MCF 10A (cell line): ENCODE results near the gene MSI2. TPM values are rescaled to one million over a fixed set of nuclear protein-coding genes. Genes with fewer than 3 reads are reported as not detected.

Source experiments
- BruUV-seq: library from RNA; stranded (reverse); fragments of 400-500 nt; replicated peaks from 2 replicates; lab custom pipeline; 2021; lab: Mats Ljungman, UMichigan
- CTCF ChIA-PET: fragments of 300-600 bp; sonication (Branson Sonifier 250); formaldehyde crosslinking; extraction: SDS; loops from one replicate; lab custom pipeline; 2021; ENCODE audit warnings: antibody characterized with exemption, inconsistent platforms; lab: Yijun Ruan, JAX
- POLR2A ChIA-PET: fragments of 300-600, 350-650 bp; sonication (Branson Sonifier 250); formaldehyde crosslinking; extraction: SDS; loops from one replicate; lab custom pipeline; 2020; ENCODE audit warnings: antibody characterized with exemption, inconsistent platforms; lab: Yijun Ruan, JAX
- DNase-seq: peaks from one replicate; pipeline ENCODE4 v3.0.0-alpha.2; 2018; ENCODE audit not compliant: unreplicated experiment
- H3K27ac Mint-ChIP-seq: one replicate; pipeline ENCODE4 v1.8.0; 2022; ENCODE audit warnings: mild to moderate bottlenecking, low read depth, mixed read lengths; ENCODE audit not compliant: unreplicated experiment
- H3K27me3 Mint-ChIP-seq: one replicate; pipeline ENCODE4 v1.8.0; 2022; ENCODE audit warnings: mixed read lengths; ENCODE audit not compliant: insufficient read depth, unreplicated experiment
- H3K36me3 Mint-ChIP-seq: one replicate; pipeline ENCODE4 v1.8.0; 2022; ENCODE audit warnings: mild to moderate bottlenecking, moderate library complexity, mixed read lengths; ENCODE audit not compliant: insufficient read depth, unreplicated experiment
- H3K4me1 Mint-ChIP-seq: one replicate; pipeline ENCODE4 v1.8.0; 2022; ENCODE audit warnings: mixed read lengths; ENCODE audit not compliant: insufficient read depth, unreplicated experiment
- H3K4me3 Mint-ChIP-seq: one replicate; pipeline ENCODE4 v1.8.0; 2022; ENCODE audit warnings: mild to moderate bottlenecking, moderate library complexity, mixed read lengths; ENCODE audit not compliant: unreplicated experiment
- H3K9me3 Mint-ChIP-seq: one replicate; pipeline ENCODE4 v1.8.0; 2022; ENCODE audit warnings: mixed read lengths; ENCODE audit not compliant: unreplicated experiment
- intact Hi-C: fragments of 100-400 bp; cut with micrococcal nuclease; formaldehyde crosslinking; loops from 2 replicates; pipeline ENCODE4 v1.14.1; 2022
- total RNA-seq: library from RNA; stranded (reverse); gene quantifications from 2 replicates; pipeline ENCODE4 v1.2.3, GENCODE V29; 2022
- TF ChIP-seq, protein P1 (sequence below): fragments of 200-600 bp; IDR thresholded peaks from one replicate; pipeline ENCODE4 v1.8.0; 2022; ENCODE audit warnings: antibody characterized with exemption, mild to moderate bottlenecking; ENCODE audit not compliant: unreplicated experiment

The MSI2 gene
- total RNA-seq, 1 experiment from 2014 or later = 60.6 TPM

DNA sequence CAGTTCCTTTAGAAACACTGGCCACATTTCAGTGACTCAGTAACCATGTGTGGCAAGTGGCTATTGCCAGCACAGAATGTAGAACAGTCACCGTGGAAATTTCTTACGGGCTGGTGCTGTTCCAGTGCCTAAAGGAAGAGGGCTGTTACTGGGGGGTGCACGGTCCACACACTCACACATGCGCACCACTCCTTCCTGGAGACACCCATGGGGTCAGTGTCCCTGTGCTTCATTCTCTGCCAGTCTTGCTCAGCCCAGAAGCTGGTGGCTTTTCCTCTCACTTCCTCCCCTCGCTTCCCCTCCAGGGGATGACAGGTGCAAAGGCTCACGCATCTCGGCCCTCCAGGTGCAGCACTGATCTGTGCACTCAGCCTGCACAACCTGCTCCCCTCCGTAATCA, 373.1 kb downstream of the MSI2 start:
- ChIA-PET POLR2A (no interaction called here), CTCF (interaction anchor here (0.8 kb wide), 1 partner anchor 32 kb away, joined by 4 read pairs; no protein-coding TSS in a partner anchor)
- Mint-ChIP-seq H3K36me3 (peaks cover 45% of the 10 kb centered on the region), H3K4me3 (no peak overlapping the region), H3K9me3 (no peaks in the 10 kb centered on the region), H3K4me1 (no peaks in the 10 kb centered on the region), H3K27ac (no peak overlapping the region), H3K27me3 (no peaks in the 10 kb centered on the region)
- intact Hi-C loops = no loop called here
- no TSS peak for BruUV-seq
- no peak for DNase-seq
- TF ChIP-seq, protein P1, sequence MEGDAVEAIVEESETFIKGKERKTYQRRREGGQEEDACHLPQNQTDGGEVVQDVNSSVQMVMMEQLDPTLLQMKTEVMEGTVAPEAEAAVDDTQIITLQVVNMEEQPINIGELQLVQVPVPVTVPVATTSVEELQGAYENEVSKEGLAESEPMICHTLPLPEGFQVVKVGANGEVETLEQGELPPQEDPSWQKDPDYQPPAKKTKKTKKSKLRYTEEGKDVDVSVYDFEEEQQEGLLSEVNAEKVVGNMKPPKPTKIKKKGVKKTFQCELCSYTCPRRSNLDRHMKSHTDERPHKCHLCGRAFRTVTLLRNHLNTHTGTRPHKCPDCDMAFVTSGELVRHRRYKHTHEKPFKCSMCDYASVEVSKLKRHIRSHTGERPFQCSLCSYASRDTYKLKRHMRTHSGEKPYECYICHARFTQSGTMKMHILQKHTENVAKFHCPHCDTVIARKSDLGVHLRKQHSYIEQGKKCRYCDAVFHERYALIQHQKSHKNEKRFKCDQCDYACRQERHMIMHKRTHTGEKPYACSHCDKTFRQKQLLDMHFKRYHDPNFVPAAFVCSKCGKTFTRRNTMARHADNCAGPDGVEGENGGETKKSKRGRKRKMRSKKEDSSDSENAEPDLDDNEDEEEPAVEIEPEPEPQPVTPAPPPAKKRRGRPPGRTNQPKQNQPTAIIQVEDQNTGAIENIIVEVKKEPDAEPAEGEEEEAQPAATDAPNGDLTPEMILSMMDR = no peak

DNA sequence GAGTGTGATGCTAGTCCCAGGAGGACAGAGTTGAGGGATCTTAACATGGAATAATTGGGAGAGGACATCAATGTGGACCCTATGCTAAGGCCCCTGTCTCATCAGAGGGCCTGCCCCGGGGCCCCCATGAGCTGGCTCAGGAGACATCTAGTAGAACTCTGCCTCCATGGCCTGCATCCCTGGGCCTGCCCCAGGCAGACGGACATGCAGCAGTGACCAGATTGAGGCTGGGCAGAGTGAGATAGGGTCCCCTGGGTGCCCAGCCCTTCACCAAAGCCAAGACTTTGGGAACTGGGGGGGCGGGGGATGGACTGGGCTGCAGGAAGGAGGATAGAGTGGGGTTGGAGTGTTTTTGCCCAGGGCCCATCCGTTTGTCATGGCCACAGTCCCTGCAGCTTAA, 373.6 kb downstream of the MSI2 start:
- CTCF ChIA-PET = no interaction called here
- H3K27me3 Mint-ChIP-seq = no peaks in the 10 kb centered on the region
- no peak for DNase-seq
- POLR2A ChIA-PET = no interaction called here
- TF ChIP-seq, protein P1 = no peak
- H3K9me3 Mint-ChIP-seq = no peaks in the 10 kb centered on the region
- no peaks in the 10 kb centered on the region for H3K4me1 Mint-ChIP-seq
- H3K27ac Mint-ChIP-seq = no peak overlapping the region
- peaks cover 48% of the 10 kb centered on the region for H3K36me3 Mint-ChIP-seq
- BruUV-seq = no TSS peak
- intact Hi-C loops = no loop called here
- H3K4me3 Mint-ChIP-seq = no peak overlapping the region

DNA sequence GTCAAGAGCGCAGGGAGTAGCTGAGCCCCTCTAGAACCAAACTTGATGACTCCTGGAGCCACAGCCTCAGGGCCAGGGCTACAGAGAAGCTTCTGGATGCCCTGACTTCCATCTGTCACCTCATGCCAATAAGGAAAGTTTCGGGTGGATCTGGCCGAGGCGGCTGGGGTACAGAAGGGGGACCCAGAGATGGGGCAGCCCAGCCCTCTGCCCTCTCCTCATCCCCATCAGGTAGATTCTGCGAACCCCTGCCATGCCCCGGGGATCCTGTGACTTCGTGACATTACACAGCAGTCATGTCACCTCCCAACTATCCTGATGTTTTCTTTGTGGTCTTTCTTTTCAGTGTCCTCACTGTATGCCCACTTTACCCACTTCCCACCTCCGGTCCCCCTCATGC, 374.4 kb downstream of the MSI2 start:
- no peak overlapping the region for H3K27ac Mint-ChIP-seq
- H3K4me3 Mint-ChIP-seq = no peak overlapping the region
- ChIA-PET POLR2A (no interaction called here), CTCF (interaction anchor here (0.7 kb wide), 1 partner anchor 41 kb away, joined by 3 read pairs; no protein-coding TSS in a partner anchor)
- no peaks in the 10 kb centered on the region for H3K9me3 Mint-ChIP-seq
- BruUV-seq = no TSS peak
- no peak for DNase-seq
- no peaks in the 10 kb centered on the region for H3K4me1 Mint-ChIP-seq
- TF ChIP-seq, protein P1 = no peak
- peaks cover 48% of the 10 kb centered on the region for H3K36me3 Mint-ChIP-seq
- intact Hi-C loops = no loop called here
- no peaks in the 10 kb centered on the region for H3K27me3 Mint-ChIP-seq

DNA sequence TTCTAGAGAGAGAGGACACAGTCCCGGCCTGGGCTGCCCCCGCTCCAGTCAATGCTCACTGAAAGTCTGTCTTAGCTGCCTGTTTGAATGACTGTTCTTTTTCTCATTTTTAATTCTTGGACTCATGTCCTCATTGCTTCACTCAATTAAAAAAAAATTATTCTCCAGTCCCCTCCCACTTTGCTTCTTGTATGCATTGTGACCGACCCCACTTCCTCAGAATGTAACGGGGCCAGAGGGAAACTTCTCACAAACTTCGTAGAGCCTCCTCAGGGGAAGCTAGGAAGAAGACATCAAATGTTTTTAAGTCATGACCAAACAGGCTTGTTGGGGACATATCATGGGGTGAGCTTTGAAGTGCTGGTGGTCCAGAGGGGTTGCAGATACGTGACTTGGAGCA, 375.5 kb downstream of the MSI2 start:
- no peak for DNase-seq
- peaks cover 48% of the 10 kb centered on the region for H3K36me3 Mint-ChIP-seq
- H3K27ac Mint-ChIP-seq = no peak overlapping the region
- TF ChIP-seq, protein P1 = no peak
- H3K4me1 Mint-ChIP-seq = no peaks in the 10 kb centered on the region
- CTCF ChIA-PET = interaction anchor here (0.6 to 0.8 kb wide), 3 partner anchors 9 to 385 kb away, joined by 3 read pairs; no protein-coding TSS in a partner anchor
- POLR2A ChIA-PET = no interaction called here
- no TSS peak for BruUV-seq
- intact Hi-C loops = no loop called here
- H3K9me3 Mint-ChIP-seq = no peaks in the 10 kb centered on the region
- H3K27me3 Mint-ChIP-seq = no peaks in the 10 kb centered on the region
- H3K4me3 Mint-ChIP-seq = no peak overlapping the region
